Measurements from ENCODE around the gene FGFR2.

Gene FGFR2

DNA sequence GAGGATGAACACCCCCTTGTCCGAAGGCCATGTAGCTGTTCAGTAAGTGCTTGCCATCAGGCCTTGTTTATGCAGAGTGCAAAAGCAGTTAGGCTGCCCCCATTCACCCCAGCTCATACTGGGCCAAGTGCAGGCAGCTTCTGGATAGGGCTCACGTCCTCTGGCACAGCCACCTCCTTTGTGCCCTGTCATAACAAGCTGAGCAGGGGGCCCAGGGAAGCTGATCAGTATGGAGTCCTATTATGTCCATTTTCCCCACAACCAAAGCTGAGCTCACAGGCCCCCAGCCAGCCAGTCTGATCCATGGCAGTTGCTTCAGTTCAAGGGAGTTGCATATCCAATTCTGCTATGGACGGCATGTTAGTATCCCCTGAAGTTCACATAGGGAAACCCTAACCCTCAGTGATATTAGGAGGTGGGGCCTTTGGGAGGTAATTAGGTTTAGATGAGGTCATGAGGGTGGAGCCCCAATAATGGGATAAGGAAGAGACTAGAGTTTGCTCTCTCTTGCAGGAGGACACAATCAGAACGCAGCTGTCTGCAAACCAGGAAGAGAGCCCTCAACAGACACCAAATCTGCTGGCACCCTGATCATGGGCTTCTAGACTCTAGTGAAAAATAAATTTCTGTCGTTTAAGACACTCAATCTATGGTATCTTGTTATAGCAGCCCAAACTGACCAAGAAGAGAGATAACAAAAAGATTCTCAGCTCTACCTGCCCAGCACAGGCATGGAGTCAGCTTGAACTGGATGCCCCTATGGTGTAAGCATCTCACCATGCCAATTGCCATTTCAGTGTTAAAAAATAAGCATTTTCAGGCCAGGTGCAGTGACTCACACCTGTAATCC lies 155.9 kb downstream of the FGFR2 start:
- peak; percentile 54 for DNase-seq

- no peak for DNase-seq
Measured at GRCh38 chr10:121440461-121440860, 157.8 kb downstream of the FGFR2 start.

GRCh38 chr10:121438333-121438732 lies 159.9 kb downstream of the FGFR2 start:
- no peak for DNase-seq

DNA sequence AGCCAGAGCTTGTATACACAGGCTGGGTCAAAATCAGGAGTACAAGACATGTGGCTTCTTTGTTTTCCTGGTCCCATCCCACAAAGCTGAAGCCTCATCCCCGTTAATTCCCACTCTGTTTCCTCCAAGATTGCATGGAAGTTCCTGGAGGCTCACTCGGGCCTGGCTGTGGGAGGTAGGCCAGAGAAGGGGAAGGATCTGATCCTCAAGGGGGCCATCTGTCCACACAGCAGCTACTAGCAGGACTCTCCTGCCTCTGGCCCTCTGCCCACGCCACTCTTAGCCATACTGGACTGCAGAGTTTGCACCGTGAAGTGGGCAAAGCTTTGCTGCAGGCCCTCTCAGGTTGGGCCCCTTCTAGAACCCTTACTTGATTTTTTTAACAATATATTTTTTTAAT lies 160.6 kb downstream of the FGFR2 start:
- DNase-seq: no peak

DNA sequence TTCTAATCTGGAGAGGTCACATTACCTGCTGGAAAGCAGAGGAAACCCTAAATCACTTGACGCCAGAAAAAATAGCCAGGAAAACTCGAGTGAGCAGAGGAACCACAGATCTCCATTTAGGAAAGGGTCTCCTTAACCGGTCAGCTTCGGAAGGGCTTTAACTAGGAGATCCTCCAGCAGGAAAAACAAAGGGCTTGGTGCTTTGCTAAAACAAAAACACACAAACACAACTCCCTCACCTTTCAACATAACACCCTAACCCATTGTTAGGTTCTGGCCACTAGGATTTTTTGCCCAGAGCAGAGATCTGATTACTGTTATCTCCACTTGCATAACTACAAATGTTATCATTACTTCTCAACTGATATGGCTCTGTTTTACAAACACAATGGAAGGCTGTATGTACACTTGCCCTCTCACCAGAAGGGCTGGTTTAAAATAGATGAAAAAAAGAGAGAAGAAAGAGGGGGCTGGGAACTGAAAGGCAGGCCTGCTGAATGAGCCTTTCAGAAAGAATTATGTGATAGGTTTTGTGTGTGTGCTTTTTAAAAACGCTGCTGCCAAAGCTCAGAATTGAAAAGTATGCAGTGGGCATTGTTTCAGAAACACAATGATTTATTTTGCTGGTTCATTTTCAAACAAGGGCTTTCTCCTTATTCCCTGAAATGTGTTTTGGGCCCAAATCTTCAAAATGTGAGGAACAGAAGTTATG lies 161.5 kb downstream of the FGFR2 start:
- DNase-seq: peak; percentile 46

- DNase-seq: no peak
Measured at GRCh38 chr10:121436281-121436629, 162.0 kb downstream of the FGFR2 start.

- no peak for DNase-seq
Measured at GRCh38 chr10:121435099-121435875, 163.0 kb downstream of the FGFR2 start.

DNA sequence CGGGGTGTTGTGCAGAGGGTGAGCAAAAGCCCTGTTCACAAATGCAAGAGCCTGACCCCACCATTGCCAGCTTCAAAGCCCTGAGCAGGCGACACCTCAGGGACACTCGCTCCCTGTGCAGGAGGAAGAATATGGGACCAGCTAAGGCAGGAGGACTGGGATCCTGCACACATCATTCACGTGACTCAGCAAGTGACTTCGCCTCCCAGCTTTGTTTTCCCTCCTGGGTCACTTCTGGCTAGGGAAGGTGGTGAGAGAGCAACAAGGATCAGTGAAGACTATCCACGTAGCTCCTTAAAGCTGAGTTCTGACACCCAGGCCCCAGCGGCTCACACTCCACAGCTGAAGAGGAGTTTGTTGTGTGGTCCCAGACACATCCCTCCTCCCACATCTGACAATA lies 164.3 kb downstream of the FGFR2 start:
- no peak for DNase-seq

DNA sequence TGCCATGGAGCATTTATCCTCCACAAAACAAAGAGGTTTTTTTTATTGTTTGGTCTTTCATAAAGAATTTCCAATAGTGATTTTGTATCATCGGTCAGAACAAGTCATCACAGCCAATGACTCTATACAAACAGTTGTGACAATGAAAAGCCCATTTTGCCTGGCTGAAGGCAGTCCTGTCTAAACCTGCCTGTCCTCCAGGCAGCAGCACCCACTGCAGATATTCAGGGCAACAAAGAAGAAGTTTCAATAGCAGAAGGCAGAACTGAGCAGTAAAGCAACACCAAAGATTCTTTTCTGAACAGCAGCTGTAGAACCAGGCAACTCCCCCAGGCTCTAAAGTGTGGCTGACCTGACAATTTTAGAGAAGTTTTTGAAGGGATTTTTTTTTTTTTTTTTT lies 169.4 kb downstream of the FGFR2 start:
- DNase-seq: peak; percentile 23
